HL-60 (cell line): ENCODE measurements around the gene XRCC5.

Experiments
- GABPA ChIP-seq: IDR thresholded peaks from 2 replicates; pipeline ENCODE4 v1.6.1; 2012; ENCODE audit warnings: low read depth
- POLR2AphosphoS5 ChIP-seq: IDR thresholded peaks from 2 replicates; pipeline ENCODE4 v1.6.1; 2012; ENCODE audit warnings: low read depth
- SPI1 ChIP-seq: IDR thresholded peaks from 2 replicates; pipeline ENCODE4 v1.6.1; 2012; ENCODE audit warnings: low read depth, mild to moderate bottlenecking, borderline replicate concordance
- TF ChIP-seq, protein P1 (sequence below): IDR thresholded peaks from one replicate; pipeline ENCODE4 v1.5.1; 2011; ENCODE audit warnings: low read length, control low read depth, inconsistent platforms; ENCODE audit not compliant: insufficient read depth
- TF ChIP-seq, protein P2 (sequence below): IDR thresholded peaks from 2 replicates; pipeline ENCODE4 v1.6.1; 2012; ENCODE audit warnings: low read depth; ENCODE audit not compliant: insufficient replicate concordance

DNA sequence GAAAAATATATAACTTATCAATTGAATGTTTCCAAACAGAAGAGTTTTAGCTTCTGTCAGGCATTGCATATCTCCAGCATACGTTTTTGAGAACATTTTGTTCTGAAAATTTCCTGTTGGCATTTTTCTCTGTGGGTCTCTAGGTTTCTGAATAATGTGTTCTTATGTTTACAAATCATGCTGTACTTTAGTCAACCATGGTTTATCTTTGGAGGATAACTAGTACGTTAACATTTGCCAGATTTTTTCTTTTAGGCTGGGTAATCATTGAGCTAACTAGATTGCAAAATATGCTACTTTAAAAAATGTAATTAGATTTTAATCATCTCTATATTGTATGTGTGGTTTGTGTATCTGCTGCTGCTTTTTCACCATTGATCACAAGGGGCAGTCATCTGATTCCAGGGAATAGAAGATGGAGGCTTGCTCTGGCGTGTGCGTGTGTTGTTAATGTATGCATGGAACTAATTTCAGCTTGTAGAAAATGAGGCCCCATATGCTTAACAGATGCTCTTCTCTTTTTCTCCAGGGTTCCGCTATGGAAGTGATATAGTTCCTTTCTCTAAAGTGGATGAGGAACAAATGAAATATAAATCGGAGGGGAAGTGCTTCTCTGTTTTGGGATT lies 21.3 kb downstream of the XRCC5 start:
- TF ChIP-seq, protein P1, sequence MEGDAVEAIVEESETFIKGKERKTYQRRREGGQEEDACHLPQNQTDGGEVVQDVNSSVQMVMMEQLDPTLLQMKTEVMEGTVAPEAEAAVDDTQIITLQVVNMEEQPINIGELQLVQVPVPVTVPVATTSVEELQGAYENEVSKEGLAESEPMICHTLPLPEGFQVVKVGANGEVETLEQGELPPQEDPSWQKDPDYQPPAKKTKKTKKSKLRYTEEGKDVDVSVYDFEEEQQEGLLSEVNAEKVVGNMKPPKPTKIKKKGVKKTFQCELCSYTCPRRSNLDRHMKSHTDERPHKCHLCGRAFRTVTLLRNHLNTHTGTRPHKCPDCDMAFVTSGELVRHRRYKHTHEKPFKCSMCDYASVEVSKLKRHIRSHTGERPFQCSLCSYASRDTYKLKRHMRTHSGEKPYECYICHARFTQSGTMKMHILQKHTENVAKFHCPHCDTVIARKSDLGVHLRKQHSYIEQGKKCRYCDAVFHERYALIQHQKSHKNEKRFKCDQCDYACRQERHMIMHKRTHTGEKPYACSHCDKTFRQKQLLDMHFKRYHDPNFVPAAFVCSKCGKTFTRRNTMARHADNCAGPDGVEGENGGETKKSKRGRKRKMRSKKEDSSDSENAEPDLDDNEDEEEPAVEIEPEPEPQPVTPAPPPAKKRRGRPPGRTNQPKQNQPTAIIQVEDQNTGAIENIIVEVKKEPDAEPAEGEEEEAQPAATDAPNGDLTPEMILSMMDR: no peak
- no peak for TF ChIP-seq GABPA
- no peak for TF ChIP-seq POLR2AphosphoS5
- TF ChIP-seq, protein P2, sequence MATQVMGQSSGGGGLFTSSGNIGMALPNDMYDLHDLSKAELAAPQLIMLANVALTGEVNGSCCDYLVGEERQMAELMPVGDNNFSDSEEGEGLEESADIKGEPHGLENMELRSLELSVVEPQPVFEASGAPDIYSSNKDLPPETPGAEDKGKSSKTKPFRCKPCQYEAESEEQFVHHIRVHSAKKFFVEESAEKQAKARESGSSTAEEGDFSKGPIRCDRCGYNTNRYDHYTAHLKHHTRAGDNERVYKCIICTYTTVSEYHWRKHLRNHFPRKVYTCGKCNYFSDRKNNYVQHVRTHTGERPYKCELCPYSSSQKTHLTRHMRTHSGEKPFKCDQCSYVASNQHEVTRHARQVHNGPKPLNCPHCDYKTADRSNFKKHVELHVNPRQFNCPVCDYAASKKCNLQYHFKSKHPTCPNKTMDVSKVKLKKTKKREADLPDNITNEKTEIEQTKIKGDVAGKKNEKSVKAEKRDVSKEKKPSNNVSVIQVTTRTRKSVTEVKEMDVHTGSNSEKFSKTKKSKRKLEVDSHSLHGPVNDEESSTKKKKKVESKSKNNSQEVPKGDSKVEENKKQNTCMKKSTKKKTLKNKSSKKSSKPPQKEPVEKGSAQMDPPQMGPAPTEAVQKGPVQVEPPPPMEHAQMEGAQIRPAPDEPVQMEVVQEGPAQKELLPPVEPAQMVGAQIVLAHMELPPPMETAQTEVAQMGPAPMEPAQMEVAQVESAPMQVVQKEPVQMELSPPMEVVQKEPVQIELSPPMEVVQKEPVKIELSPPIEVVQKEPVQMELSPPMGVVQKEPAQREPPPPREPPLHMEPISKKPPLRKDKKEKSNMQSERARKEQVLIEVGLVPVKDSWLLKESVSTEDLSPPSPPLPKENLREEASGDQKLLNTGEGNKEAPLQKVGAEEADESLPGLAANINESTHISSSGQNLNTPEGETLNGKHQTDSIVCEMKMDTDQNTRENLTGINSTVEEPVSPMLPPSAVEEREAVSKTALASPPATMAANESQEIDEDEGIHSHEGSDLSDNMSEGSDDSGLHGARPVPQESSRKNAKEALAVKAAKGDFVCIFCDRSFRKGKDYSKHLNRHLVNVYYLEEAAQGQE: no peak
- no peak for TF ChIP-seq SPI1
